ENCODE data around the gene IRF2. TPM values are rescaled to one million over a fixed set of nuclear protein-coding genes. Genes with fewer than 3 reads are reported as not detected.

IRF2 gene
- total and polyA plus RNA-seq, 12 donors = 9.3 to 41.4 (median 28.6) TPM

GRCh38 chr4:184371390-184371787 lies 103.0 kb downstream of the IRF2 start:
- TF ChIP-seq CTCF (IDR thresholded peaks at IDR 0.05) = no peak
- peaks cover 0 to 26% (median 0%) of the 10 kb centered on the region in 9 donors for H3K4me1 ChIP-seq
- ATAC-seq (no peak), DNase-seq (no peak)
- no peaks in the 10 kb centered on the region for H3K9me3 ChIP-seq
- 87 to 93% methylated on average over 12 of the region's 12 CpGs for WGBS, 2 donors
- peak overlapping the region in 1 of 10 donors; percentile 62 for H3K27ac ChIP-seq
- H3K36me3 ChIP-seq = peaks cover 0 to 6% (median 0%) of the 10 kb centered on the region in 9 donors
- intact Hi-C loops (cut with DNase I) = no loop called here
- no peaks in the 10 kb centered on the region for H3K27me3 ChIP-seq
- no peak overlapping the region for H3K4me3 ChIP-seq

GRCh38 chr4:184370711-184371389 lies 103.5 kb downstream of the IRF2 start:
- intact Hi-C loops (cut with DNase I) = no loop called here
- no peaks in the 10 kb centered on the region for H3K9me3 ChIP-seq
- peak overlapping the region in 1 of 10 donors; percentile 62 for H3K27ac ChIP-seq
- no peak for TF ChIP-seq CTCF (IDR thresholded peaks at IDR 0.05)
- no peak for DNase-seq
- H3K27me3 ChIP-seq = no peaks in the 10 kb centered on the region
- H3K36me3 ChIP-seq = peaks cover 0 to 6% (median 0%) of the 10 kb centered on the region in 9 donors
- WGBS, 2 donors = 57 to 64% methylated on average over 8 of the region's 8 CpGs
- ATAC-seq = no peak
- H3K4me1 ChIP-seq = peaks cover 0 to 26% (median 0%) of the 10 kb centered on the region in 9 donors
- H3K4me3 ChIP-seq = no peak overlapping the region

GRCh38 chr4:184369871-184370270 lies 104.5 kb downstream of the IRF2 start:
- TF ChIP-seq CTCF (IDR thresholded peaks at IDR 0.05) = no peak
- DNase-seq (no peak), ATAC-seq (no peak)
- Histone ChIP-seq H3K27me3 (no peaks in the 10 kb centered on the region), H3K27ac (peak overlapping the region in 1 of 10 donors; percentile 62), H3K4me3 (no peak overlapping the region), H3K9me3 (no peaks in the 10 kb centered on the region), H3K36me3 (peaks cover 0 to 6% (median 0%) of the 10 kb centered on the region in 9 donors), H3K4me1 (peaks cover 0 to 20% (median 0%) of the 10 kb centered on the region in 9 donors)
- WGBS, 2 donors = 92 to 96% methylated on average over 3 of the region's 3 CpGs
- intact Hi-C loops (cut with DNase I) = no loop called here

GRCh38 chr4:184368731-184369130 lies 105.6 kb downstream of the IRF2 start:
- no peak overlapping the region for H3K27ac ChIP-seq
- H3K9me3 ChIP-seq = no peaks in the 10 kb centered on the region
- no peak for ATAC-seq
- no peaks in the 10 kb centered on the region for H3K27me3 ChIP-seq
- no peak overlapping the region for H3K4me3 ChIP-seq
- TF ChIP-seq CTCF (IDR thresholded peaks at IDR 0.05) = no peak
- H3K36me3 ChIP-seq = peaks cover 0 to 6% (median 0%) of the 10 kb centered on the region in 9 donors
- intact Hi-C loops (cut with DNase I) = no loop called here
- H3K4me1 ChIP-seq = peaks cover 0 to 21% (median 0%) of the 10 kb centered on the region in 9 donors
- no peak for DNase-seq
